SK-N-MC (cell line): ENCODE results near the gene PIF1.

Experiments used
- DNase-seq: peaks from one replicate; pipeline ENCODE4 v3.0.0-alpha.2; 2011; ENCODE audit warnings: low read depth, low spot score
- H3K27ac ChIP-seq: fragments of 200-600 bp; sonication (generic); 2 replicates; pipeline ENCODE4 v1.5.1; 2016; ENCODE audit warnings: mixed run types
- H3K36me3 ChIP-seq: fragments of 200-600 bp; sonication (generic); 2 replicates; pipeline ENCODE4 v1.6.1; 2017; ENCODE audit warnings: antibody characterized with exemption, low read length, mixed read lengths; ENCODE audit not compliant: insufficient read depth
- H3K4me3 ChIP-seq: fragments of 200-600 bp; sonication (generic); 2 replicates; pipeline ENCODE4 v1.5.1; 2016
- H3K9ac ChIP-seq: fragments of 200-600 bp; sonication (generic); 2 replicates; pipeline ENCODE4 v1.8.0; 2017; ENCODE audit warnings: mixed run types, mixed read lengths; ENCODE audit not compliant: insufficient read length
- H3K9me3 ChIP-seq: fragments of 200-600 bp; sonication (generic); 2 replicates; pipeline ENCODE4 v1.6.1; 2017; ENCODE audit warnings: low read depth, mild to moderate bottlenecking, antibody characterized with exemption, low read length, moderate library complexity, mixed read lengths
- EZH2 ChIP-seq: fragments of 200-600 bp; sonication (generic); IDR thresholded peaks from one replicate; pipeline ENCODE4 v1.6.1; 2017; ENCODE audit warnings: antibody characterized with exemption
- FOXP2 ChIP-seq: optimal IDR thresholded peaks from 2 replicates; pipeline ENCODE3; 2011; ENCODE audit warnings: mild to moderate bottlenecking, moderate library complexity; ENCODE audit not compliant: insufficient read depth; ENCODE audit errors: extremely low read length, control extremely low read depth
- POLR2AphosphoS5 ChIP-seq: IDR thresholded peaks from 2 replicates; pipeline ENCODE4 v1.6.1; 2012; ENCODE audit warnings: mild to moderate bottlenecking, low read depth, low read length, borderline replicate concordance

The PIF1 gene

DNA sequence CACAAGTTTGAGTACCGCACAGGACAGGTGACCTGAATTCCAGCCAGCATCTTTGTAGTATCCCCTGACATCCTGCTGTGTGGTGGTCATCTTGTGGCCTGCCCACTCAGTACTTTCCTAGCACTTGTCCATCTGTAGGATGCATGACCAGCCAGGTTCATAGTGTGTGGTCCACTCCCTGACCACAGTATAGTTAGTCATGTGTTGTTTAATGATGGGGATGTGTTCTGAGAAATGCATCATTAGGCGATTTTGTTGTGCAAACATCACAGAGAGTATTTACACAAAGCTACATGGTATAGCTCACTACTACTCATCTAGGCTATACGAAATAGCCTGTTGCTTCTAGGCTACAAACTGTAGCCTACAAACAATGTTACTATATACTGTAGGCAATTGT, 33.2 kb downstream of the PIF1 start:
- no peak for DNase-seq
- H3K27ac ChIP-seq: no peak overlapping the region
- H3K36me3 ChIP-seq: no peaks in the 10 kb centered on the region
- no peak for TF ChIP-seq POLR2AphosphoS5
- no peak for TF ChIP-seq FOXP2
- TF ChIP-seq EZH2: no peak
- no peak overlapping the region for H3K9ac ChIP-seq
- H3K9me3 ChIP-seq: no peaks in the 10 kb centered on the region
- no peak overlapping the region for H3K4me3 ChIP-seq

- no peak for DNase-seq
- Histone ChIP-seq H3K9ac (no peak overlapping the region), H3K9me3 (no peaks in the 10 kb centered on the region), H3K27ac (no peak overlapping the region), H3K36me3 (no peaks in the 10 kb centered on the region), H3K4me3 (no peak overlapping the region)
- TF ChIP-seq FOXP2: no peak
- TF ChIP-seq EZH2: no peak
- TF ChIP-seq POLR2AphosphoS5: no peak
Measured at GRCh38 chr15:64791401-64791800, 34.0 kb downstream of the PIF1 start.

DNA sequence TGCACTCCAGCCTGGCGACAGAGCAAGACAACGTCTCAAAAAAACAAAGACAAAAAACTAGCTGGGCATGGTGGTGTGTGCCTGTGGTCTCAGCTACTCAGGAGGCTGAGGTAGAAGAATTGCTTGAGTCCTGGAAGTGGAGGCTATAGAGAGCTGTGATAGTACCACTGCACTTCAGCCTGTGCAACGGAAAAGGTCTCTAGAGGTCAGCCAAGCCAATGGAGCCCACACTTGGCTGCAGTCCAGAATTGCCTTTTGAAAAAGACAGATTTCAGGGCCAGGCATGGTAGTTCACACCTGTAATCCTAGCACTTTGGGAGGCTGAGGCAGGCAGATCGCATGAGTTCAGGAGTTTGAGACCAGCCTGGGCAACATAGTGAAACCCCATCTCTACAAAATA, 41.7 kb downstream of the PIF1 start:
- H3K9ac ChIP-seq: no peak overlapping the region
- H3K36me3 ChIP-seq: no peaks in the 10 kb centered on the region
- no peak for TF ChIP-seq POLR2AphosphoS5
- DNase-seq: no peak
- no peak overlapping the region for H3K4me3 ChIP-seq
- no peak overlapping the region for H3K27ac ChIP-seq
- H3K9me3 ChIP-seq: no peaks in the 10 kb centered on the region

DNA sequence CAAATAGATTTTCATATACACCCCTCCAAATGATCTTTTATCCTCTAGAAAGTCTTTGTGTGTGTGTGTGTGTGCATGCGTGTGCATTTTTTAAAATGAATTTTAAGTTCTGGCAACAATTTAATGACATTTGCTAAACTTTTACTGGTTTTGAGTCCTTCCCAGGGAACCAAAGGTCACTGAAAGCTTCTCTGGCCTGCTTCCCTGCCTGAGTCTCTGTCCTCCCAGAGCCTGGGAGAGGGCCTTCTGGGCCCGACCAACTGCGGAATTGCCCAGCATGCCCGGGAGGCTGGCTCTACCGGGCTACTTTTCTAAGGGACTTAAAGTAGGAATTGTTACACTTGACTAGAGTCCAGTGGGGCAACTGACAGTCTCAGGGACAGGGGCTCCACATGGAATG, 42.7 kb downstream of the PIF1 start:
- no peak for TF ChIP-seq EZH2
- no peak for TF ChIP-seq POLR2AphosphoS5
- no peak for TF ChIP-seq FOXP2
- Histone ChIP-seq H3K36me3 (no peaks in the 10 kb centered on the region), H3K9me3 (no peaks in the 10 kb centered on the region), H3K4me3 (no peak overlapping the region), H3K27ac (no peak overlapping the region), H3K9ac (no peak overlapping the region)
- DNase-seq: no peak

GRCh38 chr15:64781299-64781698, 44.1 kb downstream of the PIF1 start:
- H3K4me3 ChIP-seq: no peak overlapping the region
- DNase-seq: no peak
- TF ChIP-seq POLR2AphosphoS5: no peak
- TF ChIP-seq FOXP2: no peak
- TF ChIP-seq EZH2: no peak
- H3K36me3 ChIP-seq: no peaks in the 10 kb centered on the region
- H3K9ac ChIP-seq: no peak overlapping the region
- no peaks in the 10 kb centered on the region for H3K9me3 ChIP-seq
- no peak overlapping the region for H3K27ac ChIP-seq

GRCh38 chr15:64780600-64781156, 44.8 kb downstream of the PIF1 start:
- no peak overlapping the region for H3K9ac ChIP-seq
- H3K9me3 ChIP-seq: no peaks in the 10 kb centered on the region
- no peak overlapping the region for H3K27ac ChIP-seq
- no peak for TF ChIP-seq EZH2
- no peak for TF ChIP-seq FOXP2
- no peak for TF ChIP-seq POLR2AphosphoS5
- H3K4me3 ChIP-seq: no peak overlapping the region
- no peaks in the 10 kb centered on the region for H3K36me3 ChIP-seq
- DNase-seq: no peak

- no peak overlapping the region for H3K27ac ChIP-seq
- no peaks in the 10 kb centered on the region for H3K9me3 ChIP-seq
- H3K36me3 ChIP-seq: no peaks in the 10 kb centered on the region
- TF ChIP-seq EZH2: no peak
- DNase-seq: no peak
- H3K9ac ChIP-seq: no peak overlapping the region
- H3K4me3 ChIP-seq: no peak overlapping the region
Measured at GRCh38 chr15:64779630-64780029, 45.8 kb downstream of the PIF1 start.

- TF ChIP-seq FOXP2: no peak
- no peak for TF ChIP-seq POLR2AphosphoS5
- TF ChIP-seq EZH2: no peak
- no peak for DNase-seq
- Histone ChIP-seq H3K36me3 (no peaks in the 10 kb centered on the region), H3K4me3 (no peak overlapping the region), H3K27ac (no peak overlapping the region), H3K9ac (no peak overlapping the region), H3K9me3 (no peaks in the 10 kb centered on the region)
Measured at GRCh38 chr15:64779024-64779423, 46.4 kb downstream of the PIF1 start.

GRCh38 chr15:64776402-64776786, 49.1 kb downstream of the PIF1 start:
- no peak for DNase-seq
- Histone ChIP-seq H3K27ac (no peak overlapping the region), H3K9ac (peak overlapping the region; percentile 86), H3K36me3 (no peaks in the 10 kb centered on the region), H3K9me3 (no peaks in the 10 kb centered on the region), H3K4me3 (peak overlapping the region; percentile 91)
- TF ChIP-seq POLR2AphosphoS5 (no peak), EZH2 (no peak), FOXP2 (no peak)
